IMR-90 (cell line): Measurements from ENCODE around the gene C17orf50. TPM values are rescaled to one million over a fixed set of nuclear protein-coding genes. Genes with fewer than 3 reads are reported as not detected.

Experiments used
- ATAC-seq: fragments of 200-7000 bp; cut with Tn5 transposase; 2 replicates; pipeline ENCODE4 v1.9.1; 2020; ENCODE audit warnings: low read depth, mild to moderate bottlenecking, moderate library complexity
- BruUV-seq: library from RNA; stranded (reverse); fragments of 400-500 nt; replicated peaks from 2 replicates; lab custom pipeline; 2021; lab: Mats Ljungman, UMichigan
- CTCF ChIA-PET: fragments of 300-600 bp; formaldehyde crosslinking; extraction: SDS; loops from one replicate; lab custom pipeline; 2021; ENCODE audit warnings: antibody characterized with exemption; lab: Yijun Ruan, JAX
- POLR2A ChIA-PET: fragments of 300-600 bp; sonication (Branson Sonifier 250); formaldehyde crosslinking; loops from one replicate; lab custom pipeline; 2022; ENCODE audit warnings: antibody characterized with exemption; ENCODE audit not compliant: unreplicated experiment; lab: Charles Lee
- DNase-seq: peaks from one replicate; pipeline ENCODE4 v3.0.0; 2013
- H2AFZ ChIP-seq: replicated peaks from 2 replicates; pipeline ENCODE3; 2013; ENCODE audit warnings: low read length, mild to moderate bottlenecking; ENCODE audit not compliant: poor library complexity
- H2AK5ac ChIP-seq: 2 replicates; pipeline ENCODE4 v1.6.1; 2013; ENCODE audit warnings: low read depth, low read length, inconsistent platforms
- H2AK9ac ChIP-seq: replicated peaks from 2 replicates; pipeline ENCODE3; 2013; ENCODE audit warnings: mild to moderate bottlenecking, low read depth, low read length, moderate library complexity; ENCODE audit not compliant: poor library complexity
- H2BK120ac ChIP-seq: 2 replicates; pipeline ENCODE4 v1.6.1; 2013; ENCODE audit warnings: low read depth, low read length, inconsistent platforms
- H2BK15ac ChIP-seq: 3 replicates; pipeline ENCODE4 v1.6.1; 2013; ENCODE audit warnings: low read depth, low read length, inconsistent platforms
- H2BK20ac ChIP-seq: 2 replicates; pipeline ENCODE4 v1.6.1; 2013; ENCODE audit warnings: low read depth, mild to moderate bottlenecking, inconsistent platforms, low read length, moderate library complexity
- H2BK5ac ChIP-seq: 2 replicates; pipeline ENCODE4 v1.6.1; 2013; ENCODE audit warnings: mild to moderate bottlenecking, low read depth, low read length, inconsistent platforms; ENCODE audit not compliant: poor library complexity, severe bottlenecking
- H3K14ac ChIP-seq: replicated peaks from 2 replicates; pipeline ENCODE4 v1.6.1; 2013; ENCODE audit warnings: low read depth, low read length, inconsistent platforms
- H3K18ac ChIP-seq: 2 replicates; pipeline ENCODE4 v1.6.1; 2013; ENCODE audit warnings: low read depth, low read length, control low read depth
- H3K23ac ChIP-seq: 2 replicates; pipeline ENCODE4 v1.6.1; 2013; ENCODE audit warnings: low read depth, low read length, inconsistent platforms
- H3K27ac ChIP-seq: 2 replicates; pipeline ENCODE4 v1.5.1; 2013; ENCODE audit warnings: mild to moderate bottlenecking, control low read depth, low read length; ENCODE audit not compliant: insufficient read depth
- H3K27me3 ChIP-seq: 2 replicates; pipeline ENCODE4 v1.6.1; 2013; ENCODE audit warnings: low read length; ENCODE audit not compliant: control insufficient read depth, insufficient read depth
- H3K36me3 ChIP-seq: 2 replicates; pipeline ENCODE4 v1.6.1; 2013; ENCODE audit warnings: low read length, mixed read lengths; ENCODE audit not compliant: control insufficient read depth, insufficient read depth
- H3K4ac ChIP-seq: 2 replicates; pipeline ENCODE4 v1.6.1; 2013; ENCODE audit warnings: low read depth, low read length, inconsistent platforms
- H3K4me1 ChIP-seq: 2 replicates; pipeline ENCODE4 v1.6.1; 2013; ENCODE audit warnings: low read length, mixed read lengths; ENCODE audit not compliant: control insufficient read depth, insufficient read depth
- H3K4me2 ChIP-seq: 2 replicates; pipeline ENCODE4 v1.6.1; 2013; ENCODE audit warnings: low read depth, mild to moderate bottlenecking, control low read depth, low read length, moderate library complexity
- H3K4me3 ChIP-seq: 2 replicates; pipeline ENCODE4 v1.5.1; 2013; ENCODE audit warnings: low read depth, mild to moderate bottlenecking, control low read depth, low read length, moderate library complexity; ENCODE audit not compliant: insufficient read depth
- H3K56ac ChIP-seq: 2 replicates; pipeline ENCODE4 v1.6.1; 2013; ENCODE audit warnings: low read length, inconsistent platforms; ENCODE audit not compliant: insufficient read depth; ENCODE audit errors: extremely low read depth
- H3K79me1 ChIP-seq, 2 experiments: 2 replicates each; pipeline ENCODE4 v1.6.1; 2013; ENCODE audit warnings: low read length in 2 of 2, inconsistent platforms in 1 of 2, low read depth in 1 of 2
- H3K9ac ChIP-seq: 2 replicates; pipeline ENCODE4 v1.6.1; 2013; ENCODE audit warnings: low read depth, low read length, control low read depth
- H3K9me1 ChIP-seq: 2 replicates; pipeline ENCODE4 v1.6.1; 2013; ENCODE audit warnings: low read length, inconsistent platforms; ENCODE audit not compliant: insufficient read depth
- H3K9me3 ChIP-seq: 2 replicates; pipeline ENCODE4 v1.6.1; 2013; ENCODE audit warnings: low read length; ENCODE audit not compliant: control insufficient read depth, insufficient read depth
- H4K20me1 ChIP-seq: 2 replicates; pipeline ENCODE4 v1.6.1; 2013; ENCODE audit warnings: low read length, inconsistent platforms; ENCODE audit not compliant: insufficient read depth
- H4K5ac ChIP-seq: 2 replicates; pipeline ENCODE4 v1.6.1; 2013; ENCODE audit warnings: mild to moderate bottlenecking, low read depth, low read length, control low read depth
- H4K8ac ChIP-seq, 2 experiments: 2 replicates each; pipeline ENCODE4 v1.6.1; 2013; ENCODE audit warnings: low read depth in 2 of 2, low read length in 2 of 2, control low read depth in 1 of 2, inconsistent platforms in 1 of 2
- H4K91ac ChIP-seq: 2 replicates; pipeline ENCODE4 v1.6.1; 2013; ENCODE audit warnings: low read depth, low read length, inconsistent platforms; ENCODE audit not compliant: insufficient read depth
- BHLHE40 ChIP-seq: fragments of 150-350 bp; IDR thresholded peaks from 2 replicates; pipeline ENCODE4 v1.6.1; 2016; ENCODE audit warnings: mild to moderate bottlenecking, low read depth, low read length
- CEBPB ChIP-seq: IDR thresholded peaks from 2 replicates; pipeline ENCODE4 v1.6.1; 2012; ENCODE audit warnings: low read depth, low read length, improper control_type of control experiment
- CHD1 ChIP-seq: IDR thresholded peaks from 2 replicates; pipeline ENCODE4 v1.6.1; 2012; ENCODE audit warnings: low read depth, low read length, improper control_type of control experiment
- CTCF ChIP-seq: conservative IDR thresholded peaks from 2 replicates; pipeline ENCODE4 v1.5.1; 2012; ENCODE audit warnings: mild to moderate bottlenecking, low read depth, low read length, improper control_type of control experiment
- ELK1 ChIP-seq: fragments of 150-350 bp; IDR thresholded peaks from 2 replicates; pipeline ENCODE4 v1.6.1; 2016; ENCODE audit warnings: low read depth, mild to moderate bottlenecking, low read length, moderate library complexity, borderline replicate concordance
- MAZ ChIP-seq: IDR thresholded peaks from 2 replicates; pipeline ENCODE4 v1.6.1; 2012; ENCODE audit warnings: low read depth, mild to moderate bottlenecking, low read length, improper control_type of control experiment, moderate library complexity, borderline replicate concordance
- MXI1 ChIP-seq: IDR thresholded peaks from 2 replicates; pipeline ENCODE4 v1.6.1; 2012; ENCODE audit warnings: low read depth, mild to moderate bottlenecking, low read length, moderate library complexity, borderline replicate concordance
- NFE2L2 ChIP-seq: fragments of 150-350 bp; IDR thresholded peaks from 2 replicates; pipeline ENCODE4 v1.6.1; 2016; ENCODE audit warnings: low read depth, mild to moderate bottlenecking, low read length
- RAD21 ChIP-seq: IDR thresholded peaks from 2 replicates; pipeline ENCODE4 v1.6.1; 2012; ENCODE audit warnings: low read length, improper control_type of control experiment
- RCOR1 ChIP-seq: IDR thresholded peaks from 2 replicates; pipeline ENCODE4 v1.6.1; 2012; ENCODE audit warnings: mild to moderate bottlenecking, low read length, improper control_type of control experiment; ENCODE audit not compliant: insufficient replicate concordance
- SMC3 ChIP-seq: fragments of 150-350 bp; IDR thresholded peaks from 2 replicates; pipeline ENCODE4 v1.6.1; 2016; ENCODE audit warnings: low read depth, mild to moderate bottlenecking, antibody characterized with exemption, low read length, moderate library complexity
- USF2 ChIP-seq: fragments of 150-350 bp; IDR thresholded peaks from 2 replicates; pipeline ENCODE4 v1.6.1; 2017; ENCODE audit warnings: mild to moderate bottlenecking, antibody characterized with exemption, low read length, low read depth
- WGBS, 2 experiments: methylation state at CpG; one replicate each; pipeline versions ENCODE4 v1.1.5 to v1.1.7; 2013; ENCODE audit warnings: missing lambda C conversion rate in 2 of 2; ENCODE audit not compliant: insufficient read length in 1 of 2; ENCODE audit errors: extremely low coverage in 2 of 2; 5-methylcytosine and 5-hydroxymethylcytosine counted together
- dilution Hi-C: fragments of 300-500 bp; cut with HindIII; formaldehyde crosslinking; loops from one replicate; pipeline ENCODE4 v1.14.3; 2018; ENCODE audit warnings: low sequenced_read_pairs; ENCODE audit not compliant: unreplicated experiment
- in situ Hi-C: fragments of 300-500 bp; cut with MboI; formaldehyde crosslinking; loops from 3 replicates; pipeline ENCODE4 v1.14.3; 2019; ENCODE audit warnings: low sequenced_read_pairs, inconsistent platforms, mixed read lengths
- intact Hi-C: fragments of 100-400 bp; cut with micrococcal nuclease; formaldehyde crosslinking; loops from 2 replicates; pipeline ENCODE4 v1.10.0; 2022
- polyA plus RNA-seq, 3 experiments: library from polyadenylated mRNA; depleted of rRNA; stranded (reverse); fragments of >200 nt; gene quantifications; 2 replicates each; pipeline ENCODE4 v1.2.3, GENCODE V29; 2012; ENCODE audit warnings: low replicate concordance in 1 of 3
- total RNA-seq: library from RNA; depleted of rRNA; stranded (reverse); fragments of >200 nt; gene quantifications from 2 replicates; pipeline ENCODE4 v1.2.3, GENCODE V29; 2012

C17orf50 gene
- total and polyA plus RNA-seq, 2 of the 4 experiments (the other 2 are of a cell fraction): not detected

GRCh38 chr17:35765756-35766488, 5.2 kb downstream of the C17orf50 start (continued):
- TF ChIP-seq CHD1: no peak

- 80% methylated on average over 7 of the region's 24 CpGs; no CpG with 5 or more reads in 1 of the 2 experiments for WGBS, 2 experiments
- dilution Hi-C loops (no loop called here), intact Hi-C loops (no loop called here), in situ Hi-C loops (no loop called here)
- Histone ChIP-seq H2AK9ac (peak overlapping the region; percentile 63), H3K4me2 (no peak overlapping the region), H4K91ac (no peak overlapping the region), H3K14ac (no peak overlapping the region), H3K9me3 (no peaks in the 10 kb centered on the region), H3K23ac (no peak overlapping the region), H2BK5ac (no peak overlapping the region), H3K27ac (no peak overlapping the region), H3K27me3 (peaks cover 23% of the 10 kb centered on the region), H4K8ac (no peak overlapping the region), H3K79me1 (no peaks in the 10 kb centered on the region), H3K4me1 (peaks cover 3% of the 10 kb centered on the region), H3K4ac (no peak overlapping the region), H2AFZ (no peak overlapping the region), H3K18ac (no peak overlapping the region), H2BK15ac (no peak overlapping the region), H3K56ac (no peak overlapping the region), H3K9ac (no peak overlapping the region), H2BK120ac (no peak overlapping the region), H2BK20ac (no peak overlapping the region), H3K36me3 (no peaks in the 10 kb centered on the region), H4K20me1 (peaks cover 8% of the 10 kb centered on the region; the same call in 1 of the 2 replicates), H3K4me3 (no peak overlapping the region), H2AK5ac (no peak overlapping the region), H3K9me1 (no peaks in the 10 kb centered on the region), H4K5ac (no peak overlapping the region)
- no TSS peak for BruUV-seq
- ChIA-PET POLR2A (interaction anchor here (0.6 kb wide), 1 partner anchor 82 kb away, joined by 5 read pairs; no protein-coding TSS in a partner anchor), CTCF (interaction anchor here (1.0 to 2.3 kb wide), 4 partner anchors 15 to 155 kb away, joined by 3 to 13 read pairs (median 3); no protein-coding TSS in a partner anchor)
- DNase-seq (no peak), ATAC-seq (no peak)
- TF ChIP-seq RAD21 (no peak), NFE2L2 (no peak), CTCF (no peak), CEBPB (no peak), MAZ (no peak), SMC3 (no peak), ELK1 (no peak), RCOR1 (no peak), MXI1 (no peak), BHLHE40 (no peak), USF2 (no peak)
These were observed 5.8 kb downstream of the C17orf50 start for GRCh38 chr17:35766489-35766877.
